Testis (tissue), 3 donors: Measurements from ENCODE around the gene HLA-DQB1. TPM values are rescaled to one million over a fixed set of nuclear protein-coding genes. Genes with fewer than 3 reads are reported as not detected.
"Not testable (repeated sequence)": the region's sequence is repeated elsewhere in the genome, so short reads cannot be mapped to it uniquely, and the experiment has no call there.

ENCODE experiments used
- DNase-seq: peaks from one replicate; pipeline ENCODE4 v3.0.0-alpha.2; 2019
- H3K27ac ChIP-seq, 2 donors: fragments of 200-600 bp; sonication (generic); one replicate each; pipeline ENCODE4 v1.5.1; 2019
- H3K27me3 ChIP-seq: fragments of 200-600 bp; sonication (generic); one replicate; pipeline ENCODE4 v1.5.1; 2019
- H3K36me3 ChIP-seq: fragments of 200-600 bp; sonication (generic); one replicate; pipeline ENCODE4 v1.5.1; 2017; ENCODE audit warnings: low read depth; ENCODE audit errors: missing control alignments
- H3K4me1 ChIP-seq: fragments of 200-600 bp; sonication (generic); one replicate; pipeline ENCODE4 v1.5.1; 2019
- H3K4me3 ChIP-seq, 2 donors: fragments of 200-600 bp; sonication (generic); one replicate each; pipeline ENCODE4 v1.5.1; 2017 to 2019
- H3K9me3 ChIP-seq: fragments of 200-600 bp; sonication (generic); one replicate; pipeline ENCODE4 v1.5.1; 2017
- CTCF ChIP-seq, 3 experiments: fragments of 450-650 bp in 2 of 3; fragments of 200-600 bp in 1 of 3; sonication (generic) in 1 of 3; IDR thresholded peaks; one replicate each; pipeline ENCODE4 v1.5.1; 2016 to 2019; ENCODE audit warnings: antibody characterized with exemption in 3 of 3, mild to moderate bottlenecking in 2 of 3, moderate library complexity in 1 of 3
- POLR2A ChIP-seq: fragments of 450-650 bp; IDR thresholded peaks from one replicate; pipeline ENCODE4 v1.6.1; 2017; ENCODE audit warnings: antibody characterized with exemption, mild to moderate bottlenecking, moderate library complexity
- WGBS, 2 donors: methylation state at CpG; one replicate each; pipeline ENCODE4 v1.1.5; 2018; 5-methylcytosine and 5-hydroxymethylcytosine counted together
- intact Hi-C: fragments of 100-400 bp; cut with DNase I; formaldehyde crosslinking; loops from one replicate; pipeline ENCODE4 v1.15.1; 2023; ENCODE audit warnings: low total_unique reads
- polyA plus RNA-seq: library from polyadenylated mRNA; stranded (reverse); fragments of 350-450 nt; fragmentation: Illumina TruSeq; extraction: RNeasy Lipid Tissue Mini Kit (QIAGEN cat#74804); gene quantifications from one replicate; pipeline ENCODE4 v1.2.3, GENCODE V29; 2014; ENCODE audit warnings: low read depth, low replicate concordance; ENCODE audit not compliant: insufficient read depth
- total RNA-seq, 2 donors: library from RNA; depleted of rRNA; stranded (reverse); fragments of >200 nt; gene quantifications; one replicate each; pipeline ENCODE4 v1.2.3, GENCODE V29; 2016

The HLA-DQB1 gene
- total and polyA plus RNA-seq, 3 donors from 2014 or later = 0.08 to 7.7 (median 1.7) TPM

GRCh38 chr6:32643904-32644303 is 22.6 kb downstream of the HLA-DQB1 start:
- no peaks in the 10 kb centered on the region for H3K27me3 ChIP-seq
- intact Hi-C loops = no loop called here
- no peak for DNase-seq
- H3K4me1 ChIP-seq = no peaks in the 10 kb centered on the region
- no peak overlapping the region for H3K4me3 ChIP-seq
- H3K36me3 ChIP-seq = no peaks in the 10 kb centered on the region
- TF ChIP-seq POLR2A (no peak), CTCF (IDR thresholded peaks at IDR 0.05) (no peak)
- 22 to 52% methylated on average over 4 of the region's 4 CpGs for WGBS, 2 donors
- H3K27ac ChIP-seq = no peak overlapping the region
- H3K9me3 ChIP-seq = no peaks in the 10 kb centered on the region

- H3K36me3 ChIP-seq = no peaks in the 10 kb centered on the region
- TF ChIP-seq CTCF (IDR thresholded peaks at IDR 0.05) = no peak
- no peak for TF ChIP-seq POLR2A
- H3K27me3 ChIP-seq = no peaks in the 10 kb centered on the region
- intact Hi-C loops = no loop called here
- no peak overlapping the region for H3K27ac ChIP-seq
- H3K4me3 ChIP-seq = no peak overlapping the region
- 39 to 74% methylated on average over 2 to 6 of the region's 6 CpGs for WGBS, 2 donors
- H3K9me3 ChIP-seq = no peaks in the 10 kb centered on the region
- no peaks in the 10 kb centered on the region for H3K4me1 ChIP-seq
- DNase-seq = no peak
Observed at GRCh38 chr6:32642720-32643106, 23.7 kb downstream of the HLA-DQB1 start.

- 50 to 61% methylated on average over 1 to 2 of the region's 2 CpGs for WGBS, 2 donors
- H3K27ac ChIP-seq, DNase-seq, H3K27me3 ChIP-seq, H3K36me3 ChIP-seq, H3K4me1 ChIP-seq, intact Hi-C loops, H3K9me3 ChIP-seq, H3K4me3 ChIP-seq: not testable (repeated sequence)
Observed at GRCh38 chr6:32641785-32642719, 24.4 kb downstream of the HLA-DQB1 start.

DNA sequence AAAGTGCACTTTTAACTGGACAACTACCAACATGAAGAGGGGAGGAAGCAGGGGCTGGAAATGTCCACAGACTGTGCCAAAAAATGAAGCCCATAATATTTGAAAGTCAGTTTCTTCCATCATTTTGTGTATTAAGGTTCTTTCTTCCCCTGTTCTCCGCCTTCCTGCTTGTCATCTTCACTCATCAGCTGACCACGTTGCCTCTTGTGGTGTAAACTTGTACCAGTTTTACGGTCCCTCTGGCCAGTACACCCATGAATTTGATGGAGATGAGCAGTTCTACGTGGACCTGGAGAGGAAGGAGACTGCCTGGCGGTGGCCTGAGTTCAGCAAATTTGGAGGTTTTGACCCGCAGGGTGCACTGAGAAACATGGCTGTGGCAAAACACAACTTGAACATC is 25.3 kb downstream of the HLA-DQB1 start:
- Histone ChIP-seq H3K36me3 (no peaks in the 10 kb centered on the region), H3K27me3 (no peaks in the 10 kb centered on the region), H3K27ac (no peak overlapping the region), H3K4me3 (no peak overlapping the region), H3K4me1 (no peaks in the 10 kb centered on the region), H3K9me3 (no peaks in the 10 kb centered on the region)
- intact Hi-C loops = no loop called here
- TF ChIP-seq POLR2A (no peak), CTCF (IDR thresholded peaks at IDR 0.05) (no peak)
- 59 to 82% methylated on average over 4 to 6 of the region's 6 CpGs for WGBS, 2 donors
- no peak for DNase-seq

DNA sequence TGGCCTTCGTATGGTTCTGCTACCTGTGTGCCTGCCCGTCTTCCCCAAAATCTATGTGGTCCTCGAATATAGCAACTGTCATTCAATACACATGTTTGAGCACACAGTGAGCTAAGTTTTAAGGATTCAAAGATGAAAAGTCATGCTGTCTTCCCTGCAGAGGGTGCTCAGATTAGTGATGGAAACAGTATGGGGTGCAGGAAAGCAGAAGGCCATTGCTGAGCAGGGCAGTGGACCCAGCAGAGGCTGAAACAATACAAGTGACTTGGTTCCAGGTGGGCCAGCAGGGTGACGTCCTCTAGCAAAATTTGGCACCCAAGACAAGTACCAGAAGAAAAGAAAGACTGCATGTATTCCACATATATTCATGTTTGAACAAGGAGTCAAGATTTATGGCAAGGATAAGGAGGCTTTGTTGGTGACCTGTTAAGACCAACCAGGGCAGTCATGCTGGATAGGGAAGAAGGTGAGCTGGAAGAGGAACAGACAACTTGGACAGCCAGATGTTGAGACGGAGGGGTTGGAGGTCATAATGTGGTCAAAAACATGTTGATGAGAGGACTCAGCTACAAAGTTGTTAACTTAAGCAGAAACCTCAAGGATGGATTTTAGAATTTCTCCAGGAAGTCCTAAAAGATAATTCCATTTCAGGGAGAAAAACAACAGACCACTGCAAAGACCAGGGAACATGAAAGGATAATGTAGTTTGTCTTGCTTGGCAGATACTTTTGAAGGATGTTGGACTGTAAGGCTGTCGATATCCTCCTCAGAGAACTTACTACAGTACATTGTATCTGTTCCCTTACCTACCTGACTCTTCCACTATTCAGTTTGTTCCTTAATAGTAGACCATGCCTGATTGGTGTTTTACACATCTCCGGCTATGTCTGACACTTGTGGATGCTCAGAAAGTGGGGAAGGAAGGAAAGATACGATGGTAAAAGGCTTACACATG is 26.7 kb downstream of the HLA-DQB1 start:
- no peaks in the 10 kb centered on the region for H3K9me3 ChIP-seq
- H3K27me3 ChIP-seq = no peaks in the 10 kb centered on the region
- H3K4me3 ChIP-seq = no peak overlapping the region
- intact Hi-C loops = no loop called here
- DNase-seq = no peak
- no peak overlapping the region for H3K27ac ChIP-seq
- no peaks in the 10 kb centered on the region for H3K4me1 ChIP-seq
- 0 to 62% methylated on average over 7 to 8 of the region's 8 CpGs for WGBS, 2 donors
- H3K36me3 ChIP-seq = no peaks in the 10 kb centered on the region
- TF ChIP-seq POLR2A (no peak), CTCF (IDR thresholded peaks at IDR 0.05) (no peak)
